GM18909 (cell line): ENCODE measurements around the gene AHSA1.
A peak's percentile ranks its signal among the peaks of the same experiment; 100 is the strongest.
"Not testable (repeated sequence)": the region's sequence is repeated elsewhere in the genome, so short reads cannot be mapped to it uniquely, and the experiment has no call there.

Experiments used
- ATAC-seq: cut with Tn5 transposase; IDR thresholded peaks from one replicate; pipeline ENCODE4 v1.9.1; 2021; ENCODE audit warnings: mild to moderate bottlenecking; ENCODE audit not compliant: unreplicated experiment, poor library complexity

AHSA1 gene

GRCh38 chr14:77457522-77458248 lies at the start of gene AHSA1, which contains the start of gene VIPAS39:
TSS of gene AHSA1 (plus strand) at chr14:77458093. CDS start at chr14:77458190, 97 bp downstream.
TSS of gene VIPAS39 (minus strand) at chr14:77457601. CDS start at chr14:77454102, 3,499 bp downstream.
- ATAC-seq = peak; percentile 92

DNA sequence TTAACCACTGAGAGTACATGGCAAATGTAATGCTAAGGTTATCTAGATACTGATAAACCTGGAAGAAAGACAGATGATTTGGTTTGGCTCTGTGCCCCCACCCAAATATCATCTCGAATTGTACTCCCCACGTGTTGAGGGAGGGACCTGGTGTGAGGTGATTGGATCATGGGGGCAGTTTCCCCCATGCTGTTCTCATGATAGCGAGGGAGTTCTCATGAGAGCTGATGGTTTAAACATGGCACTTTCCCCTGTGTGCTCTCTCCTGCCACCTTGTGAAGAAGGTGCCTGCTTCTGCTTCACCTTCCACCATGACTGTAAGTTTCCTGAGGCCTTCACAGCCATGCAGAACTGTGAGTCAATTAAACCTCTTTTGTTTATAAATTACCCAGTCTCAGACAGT lies 48.8 kb upstream of the AHSA1 start:
- ATAC-seq = no peak

DNA sequence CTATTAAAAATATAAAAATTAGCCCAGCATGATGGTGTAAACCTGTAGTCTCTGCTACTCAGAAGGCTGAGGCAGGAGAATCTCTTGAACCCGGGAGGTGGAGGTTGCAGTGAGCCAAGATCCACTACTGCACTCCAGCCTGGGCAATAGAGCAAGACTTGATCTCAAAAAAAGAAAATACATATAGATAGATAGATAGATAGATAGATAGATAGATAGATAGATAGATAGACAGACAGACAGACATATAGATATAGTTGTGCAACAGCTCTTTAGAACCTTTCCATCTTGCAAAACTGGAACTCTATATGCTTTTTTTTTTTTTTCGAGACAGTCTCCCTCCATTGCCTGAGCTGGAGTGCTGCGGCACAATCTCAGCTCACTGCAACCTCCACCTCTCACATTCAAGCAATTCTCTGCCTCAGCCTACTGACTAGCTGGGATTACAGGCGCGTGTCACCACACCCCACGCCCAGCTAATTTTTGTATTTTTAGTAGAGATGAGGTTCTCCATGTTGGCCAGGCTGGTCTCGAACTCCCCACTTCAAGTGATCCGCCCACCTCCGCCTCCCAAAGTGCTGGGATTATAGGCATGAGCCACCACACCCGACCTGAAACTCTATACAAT lies 42.4 kb upstream of the AHSA1 start:
- not testable (repeated sequence) for ATAC-seq

GRCh38 chr14:77416098-77416497 lies 41.8 kb upstream of the AHSA1 start:
- ATAC-seq = not testable (repeated sequence)

GRCh38 chr14:77416836-77417235 lies 41.1 kb upstream of the AHSA1 start:
- no peak for ATAC-seq

DNA sequence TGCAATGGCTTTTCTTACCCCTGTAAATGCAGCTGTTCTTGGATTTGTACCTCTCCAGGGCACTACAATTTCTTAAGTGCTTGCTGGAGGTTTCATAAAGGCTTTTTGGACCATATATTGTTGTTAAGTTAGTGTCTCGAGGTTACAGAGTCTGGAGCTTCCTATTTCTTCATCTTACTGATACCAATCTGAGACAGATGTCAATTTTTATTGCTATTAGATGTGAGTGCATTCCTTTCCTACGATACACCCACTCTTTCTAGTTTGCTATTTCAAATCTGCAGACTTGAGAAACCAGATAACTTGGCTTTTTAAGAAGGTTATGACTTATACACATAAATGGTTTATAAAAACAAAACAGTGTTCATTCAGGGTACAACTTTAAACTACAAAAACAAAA lies 36.7 kb upstream of the AHSA1 start:
- no peak for ATAC-seq

- ATAC-seq = no peak
These were observed 34.5 kb upstream of the AHSA1 start, which contains the start of gene NOXRED1 for GRCh38 chr14:77423423-77423822. TSS of gene NOXRED1 (minus strand) at chr14:77423523. CDS start at chr14:77422889, 634 bp downstream.

DNA sequence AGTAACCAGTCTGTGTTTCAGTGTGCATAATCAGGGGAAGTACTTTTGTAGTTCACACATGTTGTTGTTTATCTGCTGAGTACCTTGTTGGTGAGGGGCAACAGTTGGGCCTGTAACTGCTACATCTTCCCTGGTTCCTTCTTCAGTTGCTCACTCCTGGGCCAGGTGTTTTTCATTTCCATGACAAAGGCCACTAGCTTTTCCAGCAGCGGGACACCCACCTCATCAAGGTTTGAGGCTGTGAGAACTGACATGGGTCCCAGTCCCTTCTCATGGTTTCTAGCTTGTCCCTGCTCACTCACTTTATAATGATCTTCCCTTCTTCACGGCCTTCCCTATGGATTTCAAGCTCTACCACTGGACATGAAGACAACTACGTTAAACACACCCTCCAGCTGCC lies 33.0 kb upstream of the AHSA1 start:
- ATAC-seq = no peak

GRCh38 chr14:77426396-77426795 lies 31.5 kb upstream of the AHSA1 start:
- no peak for ATAC-seq

- ATAC-seq = no peak
These were observed 21.9 kb upstream of the AHSA1 start for GRCh38 chr14:77436042-77436441.

- ATAC-seq = no peak
These were observed 19.3 kb upstream of the AHSA1 start for GRCh38 chr14:77438596-77438995.

DNA sequence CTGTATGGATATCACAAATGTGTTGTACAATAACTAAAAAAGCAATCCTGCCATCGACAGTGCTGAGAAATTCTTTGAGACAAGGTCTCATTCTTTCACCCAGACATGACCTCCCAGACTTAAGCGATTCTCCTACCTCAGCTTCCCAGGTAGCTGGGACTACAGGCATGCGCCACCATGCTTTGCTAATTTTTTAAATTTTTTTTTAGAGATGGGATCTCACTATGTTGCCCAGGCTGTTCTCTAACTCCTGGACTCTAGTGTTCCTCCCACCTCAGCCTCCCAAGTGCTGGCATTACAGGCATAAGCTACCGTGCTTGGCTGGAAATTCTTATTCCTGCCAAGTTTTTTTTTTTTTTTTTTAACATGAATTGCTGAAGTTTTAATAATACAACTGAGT lies 18.0 kb upstream of the AHSA1 start:
- ATAC-seq = no peak

GRCh38 chr14:77442196-77442595 lies 15.7 kb upstream of the AHSA1 start:
- ATAC-seq = no peak

DNA sequence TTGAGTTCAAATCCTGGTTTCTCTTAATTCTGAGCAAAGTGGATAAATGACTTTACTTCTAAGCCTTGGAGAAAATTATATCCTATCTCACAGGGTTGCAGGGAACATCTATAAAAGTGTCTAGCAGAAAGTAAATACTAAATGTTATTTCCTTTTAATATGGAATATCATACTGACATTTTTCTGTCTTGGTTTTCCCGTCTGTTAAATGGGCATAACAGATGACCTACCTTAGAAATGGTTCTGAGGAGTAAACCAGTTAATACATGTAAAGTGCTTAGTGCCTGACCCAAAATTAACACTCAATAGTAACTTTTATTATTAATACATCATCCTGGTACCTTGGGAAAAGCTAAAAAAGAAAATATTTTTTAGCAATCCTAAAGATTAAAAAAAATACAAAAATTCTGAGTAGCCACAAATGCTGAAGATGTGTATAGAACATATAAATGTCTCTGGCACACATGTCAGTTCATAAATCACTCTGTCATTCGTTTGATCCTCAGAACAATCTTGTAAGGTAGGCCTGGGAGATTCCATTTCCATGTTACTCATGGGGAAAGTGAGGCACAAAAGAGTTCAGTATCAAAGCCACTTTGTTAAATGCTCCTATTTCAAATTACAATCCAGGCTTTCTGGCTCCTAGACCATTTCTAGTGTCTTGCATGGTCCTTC lies 1.8 kb upstream of the AHSA1 start:
- no peak for ATAC-seq

DNA sequence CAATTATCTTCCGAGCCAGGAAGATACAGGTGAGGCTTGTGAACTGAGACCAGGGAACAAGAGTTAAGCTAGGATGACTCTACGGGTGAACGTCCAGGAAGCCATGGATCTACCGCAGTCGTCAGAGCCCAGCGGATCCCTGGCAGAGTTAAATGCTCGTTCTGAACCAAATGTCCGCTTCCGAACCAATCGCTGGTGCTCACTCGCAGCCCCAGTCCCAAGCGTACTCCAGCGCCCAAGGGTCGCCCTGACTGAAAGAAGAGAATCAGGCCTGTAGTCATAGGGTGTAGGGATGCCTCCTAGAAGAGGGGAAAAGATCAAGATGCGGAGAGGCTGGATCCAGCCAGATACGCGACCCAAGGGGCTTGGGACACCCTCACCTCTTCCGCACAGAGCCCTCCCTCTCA lies 775 bp upstream of the AHSA1 start:
- no peak for ATAC-seq

DNA sequence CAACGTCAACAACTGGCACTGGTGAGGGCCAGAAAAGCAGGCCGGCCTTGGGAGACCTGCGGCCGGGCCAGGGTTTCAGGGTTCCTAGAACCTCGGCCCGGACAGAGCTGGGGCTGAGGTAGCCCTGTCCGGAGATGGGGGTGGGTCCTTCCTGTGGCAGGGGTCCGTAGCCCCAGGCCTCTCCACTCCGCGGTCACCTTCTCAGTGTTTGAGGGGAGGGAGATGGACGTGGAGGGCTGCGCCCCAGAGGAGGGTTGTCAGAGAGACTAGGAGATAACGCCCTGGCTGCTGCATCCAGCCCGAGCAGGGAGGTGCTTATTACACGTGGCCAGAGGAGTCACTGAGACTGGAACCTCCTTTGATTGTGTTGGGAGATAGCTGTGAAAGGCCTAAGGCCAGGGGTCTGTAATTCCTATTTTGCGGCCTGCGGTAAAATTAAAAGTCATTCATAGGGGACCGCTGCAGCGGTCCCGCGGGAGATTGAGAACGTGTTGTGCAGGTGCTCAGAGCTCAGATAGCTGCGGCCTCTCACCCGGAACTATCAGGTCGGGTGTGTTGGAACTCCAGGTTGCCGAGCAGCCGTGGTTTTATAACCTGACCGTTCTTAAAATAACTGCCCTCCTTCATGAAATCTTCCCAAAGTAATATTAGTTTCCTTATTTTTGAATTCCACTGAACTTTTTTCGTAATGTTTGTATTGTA lies 507 bp downstream of the AHSA1 start:
- ATAC-seq = peak; percentile 24

- ATAC-seq = no peak
These were observed 1.3 kb downstream of the AHSA1 start for GRCh38 chr14:77459072-77459723.

DNA sequence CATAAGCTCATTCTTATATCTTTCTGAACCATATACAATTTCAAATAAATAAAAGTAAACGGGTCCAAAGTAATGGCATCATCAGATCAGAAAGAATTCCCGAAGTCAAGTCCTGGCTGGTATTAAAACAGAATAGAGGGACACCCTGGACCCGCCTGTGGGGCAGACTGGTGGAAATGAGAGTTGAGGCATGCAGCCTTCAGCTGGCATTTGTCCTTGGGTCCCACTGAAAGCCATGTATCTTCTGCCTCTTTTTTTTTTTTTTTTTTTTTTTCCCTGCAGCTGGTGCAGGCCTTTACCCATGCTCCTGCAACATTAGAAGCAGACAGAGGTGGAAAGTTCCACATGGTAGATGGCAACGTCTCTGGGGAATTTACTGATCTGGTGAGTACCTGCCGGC lies 9.9 kb downstream of the AHSA1 start:
- ATAC-seq = no peak

- no peak for ATAC-seq
These were observed 11.2 kb downstream of the AHSA1 start for GRCh38 chr14:77469067-77469505.

DNA sequence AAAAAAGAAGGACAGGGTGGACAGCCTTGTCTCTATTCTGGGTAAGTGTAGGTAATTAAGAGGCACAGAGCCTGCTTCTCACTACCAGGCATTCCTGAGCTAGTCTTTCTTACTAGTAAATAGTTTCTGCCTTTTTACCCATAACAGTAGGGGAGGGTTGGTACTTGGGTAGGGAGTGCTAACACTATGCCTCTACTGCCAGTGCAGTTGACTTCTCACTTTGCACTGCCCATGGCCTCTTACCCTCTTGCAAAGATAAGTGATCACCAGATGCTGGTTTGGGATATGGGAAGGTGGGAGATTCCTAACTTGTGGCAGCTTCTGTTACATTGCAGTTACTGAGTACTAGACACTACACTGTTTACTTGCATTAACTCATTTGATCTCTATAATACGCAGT lies 11.6 kb downstream of the AHSA1 start:
- no peak for ATAC-seq
